ENCODE data around the gene ABCE1. TPM values are rescaled to one million over a fixed set of nuclear protein-coding genes. Genes with fewer than 3 reads are reported as not detected.

Gene ABCE1
- total RNA-seq, 2 donors from 2014 or later, result 25.0 to 50.1 TPM

DNA sequence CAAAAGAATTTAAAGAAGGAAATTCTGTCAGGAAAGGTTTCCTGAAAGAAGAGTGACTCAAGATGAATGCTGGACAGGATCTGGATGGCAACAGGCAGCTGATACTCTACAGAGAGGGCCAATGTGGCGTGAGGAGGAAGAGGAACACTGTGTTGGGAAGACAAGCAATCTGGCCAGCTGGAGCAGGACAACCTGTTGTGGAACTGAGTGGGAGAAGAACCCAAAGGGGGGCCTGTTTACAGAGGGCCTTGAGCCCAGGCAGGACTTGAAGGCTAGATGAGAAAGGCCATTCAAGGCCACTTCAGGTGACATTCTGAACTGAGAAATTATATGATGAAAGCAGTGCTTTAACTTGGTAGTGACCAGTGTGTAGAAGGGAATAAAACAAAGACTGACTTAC is 73.8 kb downstream of the ABCE1 start:
- Histone ChIP-seq H3K4me1 (peaks cover 11% of the 10 kb centered on the region), H3K27me3 (no peaks in the 10 kb centered on the region), H3K36me3 (peaks cover 6% of the 10 kb centered on the region), H3K4me3 (no peak overlapping the region), H3K9me3 (no peaks in the 10 kb centered on the region), H3K9ac (ENCODE audit: low read depth in 2 of 2, low read length in 2 of 2) (no peak overlapping the region), H3K27ac (no peak overlapping the region)
- TF ChIP-seq, protein P1, sequence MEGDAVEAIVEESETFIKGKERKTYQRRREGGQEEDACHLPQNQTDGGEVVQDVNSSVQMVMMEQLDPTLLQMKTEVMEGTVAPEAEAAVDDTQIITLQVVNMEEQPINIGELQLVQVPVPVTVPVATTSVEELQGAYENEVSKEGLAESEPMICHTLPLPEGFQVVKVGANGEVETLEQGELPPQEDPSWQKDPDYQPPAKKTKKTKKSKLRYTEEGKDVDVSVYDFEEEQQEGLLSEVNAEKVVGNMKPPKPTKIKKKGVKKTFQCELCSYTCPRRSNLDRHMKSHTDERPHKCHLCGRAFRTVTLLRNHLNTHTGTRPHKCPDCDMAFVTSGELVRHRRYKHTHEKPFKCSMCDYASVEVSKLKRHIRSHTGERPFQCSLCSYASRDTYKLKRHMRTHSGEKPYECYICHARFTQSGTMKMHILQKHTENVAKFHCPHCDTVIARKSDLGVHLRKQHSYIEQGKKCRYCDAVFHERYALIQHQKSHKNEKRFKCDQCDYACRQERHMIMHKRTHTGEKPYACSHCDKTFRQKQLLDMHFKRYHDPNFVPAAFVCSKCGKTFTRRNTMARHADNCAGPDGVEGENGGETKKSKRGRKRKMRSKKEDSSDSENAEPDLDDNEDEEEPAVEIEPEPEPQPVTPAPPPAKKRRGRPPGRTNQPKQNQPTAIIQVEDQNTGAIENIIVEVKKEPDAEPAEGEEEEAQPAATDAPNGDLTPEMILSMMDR (IDR thresholded peaks at IDR 0.05), result no peak
- no peak for DNase-seq
- intact Hi-C loops (cut with DNase I), result no loop called here

DNA sequence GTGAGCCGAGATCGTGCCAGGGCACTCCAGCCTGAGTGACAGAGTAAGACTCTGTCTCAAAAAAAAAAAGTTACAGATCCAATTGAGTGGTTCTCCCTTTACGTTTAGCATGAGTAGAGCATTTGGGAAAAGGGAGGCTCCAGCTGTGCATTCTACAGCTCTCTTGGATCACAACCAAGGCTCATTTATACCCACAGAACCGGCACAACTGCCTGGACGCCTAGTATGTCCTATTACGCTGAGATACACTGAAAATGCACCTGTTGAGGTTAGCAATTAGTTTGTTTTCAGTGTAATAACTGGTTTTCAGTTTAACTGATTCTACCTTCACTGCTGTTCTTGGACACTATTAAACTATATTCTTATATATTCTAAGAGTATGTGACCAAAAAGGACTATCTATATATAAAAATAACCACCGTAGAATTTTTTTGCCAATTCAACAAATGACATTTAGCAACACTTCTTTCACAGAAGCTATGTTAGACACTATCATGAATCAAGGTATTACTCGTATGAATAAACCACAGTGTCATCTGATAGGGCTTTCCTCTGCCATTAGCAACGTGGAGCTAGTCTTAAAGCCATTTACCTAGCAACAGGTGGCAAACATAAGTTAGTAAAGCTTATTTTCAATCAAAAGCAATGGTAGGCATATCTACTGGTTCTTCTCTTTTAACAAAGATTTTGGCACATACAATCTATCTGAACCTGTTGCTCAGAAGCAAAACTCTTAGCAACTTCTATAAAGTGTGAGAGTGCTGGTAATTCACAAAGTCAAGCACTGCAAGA is 78.7 kb downstream of the ABCE1 start:
- Histone ChIP-seq H3K9me3 (no peaks in the 10 kb centered on the region), H3K4me3 (peak overlapping the region; percentile 82), H3K27me3 (no peaks in the 10 kb centered on the region), H3K36me3 (peaks cover 3% of the 10 kb centered on the region), H3K27ac (peak overlapping the region; percentile 99), H3K9ac (ENCODE audit: low read depth in 2 of 2, low read length in 2 of 2) (peak overlapping the region in 1 of 2 donors; percentile 4), H3K4me1 (peaks cover 19% of the 10 kb centered on the region)
- TF ChIP-seq, protein P1 (IDR thresholded peaks at IDR 0.05), result no peak
- no peak for DNase-seq
- intact Hi-C loops (cut with DNase I), result no loop called here

DNA sequence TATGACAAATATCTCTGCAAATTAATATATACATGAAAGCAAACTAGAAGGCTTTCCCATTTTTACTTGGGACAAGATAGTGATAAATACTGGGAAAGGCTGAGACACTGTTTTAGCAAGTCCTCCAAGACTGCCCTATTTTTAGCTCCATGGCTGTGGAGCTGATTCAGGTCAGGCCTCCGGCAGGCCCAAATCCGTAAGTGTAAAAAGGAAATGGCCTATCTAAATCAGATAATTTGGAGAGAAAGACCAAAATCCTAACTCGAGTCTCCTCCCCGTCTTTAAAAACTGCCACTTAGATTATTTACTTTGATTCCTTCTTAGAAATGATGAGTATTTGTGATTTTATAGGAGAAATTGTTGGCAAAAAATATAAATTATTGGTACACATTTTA is 79.4 kb downstream of the ABCE1 start:
- TF ChIP-seq, protein P1 (IDR thresholded peaks at IDR 0.05), result no peak
- Histone ChIP-seq H3K4me3 (peak overlapping the region; percentile 82), H3K27ac (peak overlapping the region; percentile 99), H3K27me3 (no peaks in the 10 kb centered on the region), H3K36me3 (no peaks in the 10 kb centered on the region), H3K9me3 (no peaks in the 10 kb centered on the region), H3K9ac (ENCODE audit: low read depth in 2 of 2, low read length in 2 of 2) (peak overlapping the region in 1 of 2 donors; percentile 100), H3K4me1 (peaks cover 19% of the 10 kb centered on the region)
- no peak for DNase-seq
- intact Hi-C loops (cut with DNase I), result no loop called here

DNA sequence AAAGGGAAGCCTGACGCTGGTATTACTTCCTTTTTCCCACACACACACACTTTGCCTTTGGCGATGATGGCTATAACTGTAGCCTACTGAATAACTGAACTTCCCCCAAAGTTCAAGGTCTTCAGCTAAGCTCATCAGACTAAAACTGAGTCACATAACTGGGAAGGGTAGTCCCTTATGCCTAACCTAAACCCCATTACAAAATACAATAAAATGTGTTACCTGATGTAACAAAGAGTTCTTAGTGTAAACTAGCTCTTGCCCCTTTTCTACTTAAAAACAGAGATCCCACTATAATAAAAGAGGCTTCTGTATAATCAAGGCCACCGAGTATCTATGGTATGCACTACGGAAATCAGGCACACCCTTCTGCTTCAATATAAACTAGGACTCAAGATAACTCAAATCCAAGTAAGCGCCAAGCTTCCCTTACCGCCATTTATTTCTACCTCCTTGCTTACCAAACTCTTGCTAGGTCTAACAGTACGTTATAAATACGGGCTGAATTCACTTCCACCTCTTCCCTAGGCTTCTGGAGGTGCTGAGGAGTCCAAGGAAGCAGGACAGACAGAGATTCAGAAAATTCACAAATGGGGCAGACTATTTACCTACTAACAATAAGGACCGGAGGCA is 79.9 kb downstream of the ABCE1 start:
- H3K27ac ChIP-seq, result peak overlapping the region; percentile 99
- H3K27me3 ChIP-seq, result no peaks in the 10 kb centered on the region
- H3K9ac ChIP-seq (ENCODE audit: low read depth in 2 of 2, low read length in 2 of 2), result peak overlapping the region; percentile 53 to 100
- TF ChIP-seq, protein P1 (IDR thresholded peaks at IDR 0.05), result no peak
- H3K4me3 ChIP-seq, result peak overlapping the region; percentile 82
- DNase-seq, result peak; percentile 40
- no peaks in the 10 kb centered on the region for H3K36me3 ChIP-seq
- H3K9me3 ChIP-seq, result no peaks in the 10 kb centered on the region
- intact Hi-C loops (cut with DNase I), result no loop called here
- peaks cover 19% of the 10 kb centered on the region for H3K4me1 ChIP-seq

DNA sequence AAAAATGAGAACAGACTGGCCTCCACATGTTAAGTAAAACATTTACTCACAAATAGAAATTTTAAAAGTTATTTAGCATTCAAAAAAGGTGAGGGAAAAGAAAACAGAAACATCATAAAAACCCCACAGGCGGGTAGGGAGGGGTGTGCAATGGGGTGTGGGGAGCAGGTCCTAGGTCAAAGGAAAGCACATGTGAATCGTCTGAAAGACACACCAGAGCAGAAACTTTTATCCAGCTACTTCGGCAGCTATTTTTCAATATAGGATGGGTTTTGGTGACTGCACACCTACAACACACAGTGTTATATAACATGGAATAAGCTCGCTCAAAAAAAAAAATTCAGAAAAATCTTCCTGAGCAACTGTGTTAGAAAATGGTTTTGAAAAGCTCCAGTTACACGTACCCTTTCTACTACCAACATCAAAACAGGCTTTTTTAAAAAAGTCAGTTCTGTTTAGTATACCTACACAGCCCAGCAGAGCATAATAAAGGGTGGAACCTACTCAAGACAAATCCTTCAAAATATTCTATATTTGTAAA is 80.7 kb downstream of the ABCE1 start:
- Histone ChIP-seq H3K36me3 (no peaks in the 10 kb centered on the region), H3K9me3 (no peaks in the 10 kb centered on the region), H3K9ac (ENCODE audit: low read depth in 2 of 2, low read length in 2 of 2) (peak overlapping the region; percentile 52 to 100), H3K27ac (peak overlapping the region; percentile 99), H3K4me1 (peaks cover 19% of the 10 kb centered on the region), H3K27me3 (no peaks in the 10 kb centered on the region), H3K4me3 (peak overlapping the region; percentile 82)
- intact Hi-C loops (cut with DNase I), result no loop called here
- peak; percentile 55 for DNase-seq
- TF ChIP-seq, protein P1 (IDR thresholded peaks at IDR 0.05), result no peak

Other genes starting within 250 kb of the ABCE1 start
- gene ANAPC10, start 115 bp upstream of the ABCE1 start, total RNA-seq, result 10 to 100 TPM; 12.7 to 12.8 TPM
- gene OTUD4, start 82.3 kb downstream of the ABCE1 start, total RNA-seq, result 10 to 100 TPM; 26.7 to 33.2 TPM